ENCODE data around the gene OR10A4.

DNA sequence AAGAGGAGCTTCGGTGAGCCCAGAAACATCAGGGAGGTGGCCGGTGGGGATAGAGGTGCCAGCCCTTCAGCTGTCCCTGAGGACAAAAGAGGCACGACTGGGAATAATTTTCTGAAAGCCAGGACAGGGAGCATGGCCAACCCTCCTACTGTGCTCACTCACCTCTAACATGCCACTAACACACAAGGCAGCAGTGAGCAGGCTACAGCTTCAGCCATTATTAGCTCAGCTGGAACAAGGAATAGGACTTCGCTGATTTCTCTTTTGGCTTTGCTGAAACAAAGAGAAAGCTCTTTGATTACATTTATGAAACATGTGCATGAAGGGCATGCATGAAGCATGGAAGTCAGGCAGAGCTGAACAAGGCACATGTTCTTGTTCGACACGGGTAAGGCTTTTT is 43.1 kb upstream of the OR10A4 start:
- TF ChIP-seq POLR2AphosphoS5 (IDR thresholded peaks at IDR 0.05; ENCODE audit: insufficient read depth, low read depth, low read length): no peak
- TF ChIP-seq, protein P1, sequence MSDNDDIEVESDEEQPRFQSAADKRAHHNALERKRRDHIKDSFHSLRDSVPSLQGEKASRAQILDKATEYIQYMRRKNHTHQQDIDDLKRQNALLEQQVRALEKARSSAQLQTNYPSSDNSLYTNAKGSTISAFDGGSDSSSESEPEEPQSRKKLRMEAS (IDR thresholded peaks at IDR 0.05; ENCODE audit: insufficient read depth, insufficient read length): no peak
